GM23338 (cell line): ENCODE data around the gene OTOP2.

Source experiments
- CREB1 ChIP-seq: fragments of 250-450 bp; sonication (Bioruptor Pico); IDR thresholded peaks from 2 replicates; pipeline ENCODE4 v1.5.0; 2020; ENCODE audit warnings: low read depth, mild to moderate bottlenecking, moderate library complexity
- CTCF ChIP-seq, 2 experiments: fragments of 200-600 bp in 1 of 2; sonication (generic) in 1 of 2; conservative IDR thresholded peaks; 2 replicates each; pipeline versions ENCODE4 v1.5.1 to v1.6.1; 2016 to 2017; ENCODE audit warnings: antibody characterized with exemption in 2 of 2, low read depth in 2 of 2, mild to moderate bottlenecking in 2 of 2, moderate library complexity in 1 of 2
- TF ChIP-seq, protein P1 (sequence below): IDR thresholded peaks from one replicate; pipeline ENCODE4 v1.6.1; 2018; ENCODE audit warnings: antibody characterized with exemption; ENCODE audit not compliant: unreplicated experiment

DNA sequence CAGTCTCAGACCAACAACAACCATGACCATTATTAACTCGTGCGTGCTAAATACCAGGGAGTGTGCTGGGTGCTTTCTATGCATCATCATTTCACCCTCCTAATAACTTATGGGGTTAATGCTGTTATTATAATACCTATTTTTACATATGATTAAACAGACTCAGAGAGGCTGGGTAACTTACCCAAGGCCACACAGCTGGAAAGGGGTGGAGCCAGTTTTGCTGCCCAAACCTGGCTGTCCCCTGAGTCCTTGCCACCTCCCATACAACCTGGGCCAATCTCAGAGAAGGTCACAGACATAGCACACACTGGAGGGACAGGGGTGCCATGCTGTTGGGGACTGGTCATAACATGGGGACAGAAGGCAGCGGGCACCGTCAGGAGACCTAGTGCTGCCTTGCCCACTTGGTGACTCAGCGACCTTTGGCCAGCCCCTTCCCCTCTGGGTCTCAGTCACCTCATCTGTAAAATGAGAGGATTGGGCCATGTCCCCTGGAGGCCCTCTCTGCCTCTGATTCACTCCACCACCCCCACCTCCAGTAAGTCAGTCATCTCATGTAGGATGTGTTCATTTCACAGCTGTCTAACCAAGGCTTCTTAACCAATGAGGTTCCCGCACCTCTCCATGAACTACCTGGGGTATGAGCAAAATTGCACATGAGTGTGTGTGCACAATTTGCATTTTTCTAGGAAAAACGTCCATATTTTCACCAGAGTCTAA lies 19.2 kb upstream of the OTOP2 start:
- TF ChIP-seq CREB1 (CRISPR knock-in tag) = no peak
- TF ChIP-seq CTCF (conservative IDR thresholded peaks at IDR 0.05; ENCODE audit: low read depth in 2 of 2) = no peak
- TF ChIP-seq, protein P1, sequence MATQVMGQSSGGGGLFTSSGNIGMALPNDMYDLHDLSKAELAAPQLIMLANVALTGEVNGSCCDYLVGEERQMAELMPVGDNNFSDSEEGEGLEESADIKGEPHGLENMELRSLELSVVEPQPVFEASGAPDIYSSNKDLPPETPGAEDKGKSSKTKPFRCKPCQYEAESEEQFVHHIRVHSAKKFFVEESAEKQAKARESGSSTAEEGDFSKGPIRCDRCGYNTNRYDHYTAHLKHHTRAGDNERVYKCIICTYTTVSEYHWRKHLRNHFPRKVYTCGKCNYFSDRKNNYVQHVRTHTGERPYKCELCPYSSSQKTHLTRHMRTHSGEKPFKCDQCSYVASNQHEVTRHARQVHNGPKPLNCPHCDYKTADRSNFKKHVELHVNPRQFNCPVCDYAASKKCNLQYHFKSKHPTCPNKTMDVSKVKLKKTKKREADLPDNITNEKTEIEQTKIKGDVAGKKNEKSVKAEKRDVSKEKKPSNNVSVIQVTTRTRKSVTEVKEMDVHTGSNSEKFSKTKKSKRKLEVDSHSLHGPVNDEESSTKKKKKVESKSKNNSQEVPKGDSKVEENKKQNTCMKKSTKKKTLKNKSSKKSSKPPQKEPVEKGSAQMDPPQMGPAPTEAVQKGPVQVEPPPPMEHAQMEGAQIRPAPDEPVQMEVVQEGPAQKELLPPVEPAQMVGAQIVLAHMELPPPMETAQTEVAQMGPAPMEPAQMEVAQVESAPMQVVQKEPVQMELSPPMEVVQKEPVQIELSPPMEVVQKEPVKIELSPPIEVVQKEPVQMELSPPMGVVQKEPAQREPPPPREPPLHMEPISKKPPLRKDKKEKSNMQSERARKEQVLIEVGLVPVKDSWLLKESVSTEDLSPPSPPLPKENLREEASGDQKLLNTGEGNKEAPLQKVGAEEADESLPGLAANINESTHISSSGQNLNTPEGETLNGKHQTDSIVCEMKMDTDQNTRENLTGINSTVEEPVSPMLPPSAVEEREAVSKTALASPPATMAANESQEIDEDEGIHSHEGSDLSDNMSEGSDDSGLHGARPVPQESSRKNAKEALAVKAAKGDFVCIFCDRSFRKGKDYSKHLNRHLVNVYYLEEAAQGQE = no peak
